Measurements from ENCODE around the gene HIVEP3. TPM values are rescaled to one million over a fixed set of nuclear protein-coding genes. Genes with fewer than 3 reads are reported as not detected.

HIVEP3 gene
- total RNA-seq, 1 donor from 2014 or later: 6.4 TPM

GRCh38 chr1:41734201-41734970 lies 184.3 kb downstream of the HIVEP3 start:
- DNase-seq (no peak), ATAC-seq (ENCODE audit: poor library complexity) (no peak)
- intact Hi-C loops (cut with DNase I): no loop called here

GRCh38 chr1:41733725-41734124 lies 185.0 kb downstream of the HIVEP3 start:
- no peak for ATAC-seq (ENCODE audit: poor library complexity)
- no peak for DNase-seq
- intact Hi-C loops (cut with DNase I): no loop called here

- ATAC-seq (ENCODE audit: poor library complexity) (peak; percentile 40), DNase-seq (no peak)
- intact Hi-C loops (cut with DNase I): no loop called here
These were observed 185.7 kb downstream of the HIVEP3 start for GRCh38 chr1:41733021-41733420.

GRCh38 chr1:41731516-41732030 lies 187.1 kb downstream of the HIVEP3 start:
- intact Hi-C loops (cut with DNase I): no loop called here
- no peak for ATAC-seq (ENCODE audit: poor library complexity)
- DNase-seq: no peak

GRCh38 chr1:41730806-41731205 lies 187.9 kb downstream of the HIVEP3 start:
- ATAC-seq (ENCODE audit: poor library complexity) (no peak), DNase-seq (no peak)
- intact Hi-C loops (cut with DNase I): no loop called here

- intact Hi-C loops (cut with DNase I): no loop called here
- ATAC-seq (ENCODE audit: poor library complexity): no peak
- DNase-seq: no peak
These were observed 190.1 kb downstream of the HIVEP3 start for GRCh38 chr1:41728403-41729202.

GRCh38 chr1:41727749-41728115 lies 191.0 kb downstream of the HIVEP3 start:
- DNase-seq (no peak), ATAC-seq (ENCODE audit: poor library complexity) (no peak)
- intact Hi-C loops (cut with DNase I): no loop called here

- peak; percentile 80 for ATAC-seq (ENCODE audit: poor library complexity)
- intact Hi-C loops (cut with DNase I): no loop called here
- DNase-seq: peak; percentile 86
These were observed 191.6 kb downstream of the HIVEP3 start for GRCh38 chr1:41726899-41727748.

- DNase-seq: no peak
- intact Hi-C loops (cut with DNase I): no loop called here
- ATAC-seq (ENCODE audit: poor library complexity): no peak
These were observed 192.4 kb downstream of the HIVEP3 start for GRCh38 chr1:41726292-41726691.

GRCh38 chr1:41724926-41725325 lies 193.8 kb downstream of the HIVEP3 start:
- DNase-seq: no peak
- no peak for ATAC-seq (ENCODE audit: poor library complexity)
- intact Hi-C loops (cut with DNase I): no loop called here

- DNase-seq: no peak
- no peak for ATAC-seq (ENCODE audit: poor library complexity)
- intact Hi-C loops (cut with DNase I): no loop called here
These were observed 194.5 kb downstream of the HIVEP3 start for GRCh38 chr1:41724248-41724647.

- intact Hi-C loops (cut with DNase I): no loop called here
- DNase-seq (no peak), ATAC-seq (ENCODE audit: poor library complexity) (no peak)
These were observed 194.9 kb downstream of the HIVEP3 start for GRCh38 chr1:41723786-41724185.

- ATAC-seq (ENCODE audit: poor library complexity) (no peak), DNase-seq (no peak)
- intact Hi-C loops (cut with DNase I): no loop called here
These were observed 196.5 kb downstream of the HIVEP3 start for GRCh38 chr1:41722184-41722583.

GRCh38 chr1:41720861-41721410 lies 197.8 kb downstream of the HIVEP3 start:
- ATAC-seq (ENCODE audit: poor library complexity) (no peak), DNase-seq (no peak)
- intact Hi-C loops (cut with DNase I): no loop called here

GRCh38 chr1:41719590-41719989 lies 199.1 kb downstream of the HIVEP3 start:
- no peak for ATAC-seq (ENCODE audit: poor library complexity)
- no peak for DNase-seq
- intact Hi-C loops (cut with DNase I): no loop called here

- no peak for ATAC-seq (ENCODE audit: poor library complexity)
- no peak for DNase-seq
- intact Hi-C loops (cut with DNase I): no loop called here
These were observed 199.6 kb downstream of the HIVEP3 start for GRCh38 chr1:41719128-41719527.

GRCh38 chr1:41718497-41718896 lies 200.2 kb downstream of the HIVEP3 start:
- DNase-seq: no peak

GRCh38 chr1:41716188-41717130 lies 202.3 kb downstream of the HIVEP3 start:
- intact Hi-C loops (cut with DNase I): no loop called here
- ATAC-seq (ENCODE audit: poor library complexity) (no peak), DNase-seq (no peak)

More at GRCh38 chr1:41718497-41718896, 200.2 kb downstream of the HIVEP3 start:
- ATAC-seq (ENCODE audit: poor library complexity): peak; percentile 64
- intact Hi-C loops (cut with DNase I): no loop called here
